Calu3 (cell line): Measurements from ENCODE around the gene GARS1. TPM values are rescaled to one million over a fixed set of nuclear protein-coding genes. Genes with fewer than 3 reads are reported as not detected.

Source experiments
- BruUV-seq: library from RNA; stranded (reverse); fragments of 400-500 nt; replicated peaks from 2 replicates; lab custom pipeline; 2021; lab: Mats Ljungman, UMichigan
- CTCF ChIA-PET: fragments of 300-600 bp; sonication (Branson Sonifier 250); formaldehyde crosslinking; loops from one replicate; lab custom pipeline; 2022; ENCODE audit warnings: antibody characterized with exemption; lab: Charles Lee
- DNase-seq: peaks from one replicate; pipeline ENCODE4 v3.0.0; 2022
- H3K27ac Mint-ChIP-seq: one replicate; pipeline ENCODE4 v1.8.0; 2022; ENCODE audit warnings: mixed read lengths; ENCODE audit not compliant: unreplicated experiment
- H3K27me3 Mint-ChIP-seq: one replicate; pipeline ENCODE4 v1.8.0; 2022; ENCODE audit warnings: mixed read lengths; ENCODE audit not compliant: unreplicated experiment
- H3K36me3 Mint-ChIP-seq: one replicate; pipeline ENCODE4 v1.8.0; 2022; ENCODE audit warnings: mild to moderate bottlenecking, moderate library complexity, mixed read lengths; ENCODE audit not compliant: insufficient read depth, unreplicated experiment
- H3K4me1 Mint-ChIP-seq: one replicate; pipeline ENCODE4 v1.8.0; 2022; ENCODE audit warnings: mild to moderate bottlenecking, low read depth, mixed read lengths; ENCODE audit not compliant: unreplicated experiment
- H3K4me3 Mint-ChIP-seq: one replicate; pipeline ENCODE4 v1.8.0; 2022; ENCODE audit warnings: mild to moderate bottlenecking, low read depth, moderate library complexity, mixed read lengths; ENCODE audit not compliant: unreplicated experiment
- H3K9me3 Mint-ChIP-seq: one replicate; pipeline ENCODE4 v1.8.0; 2022; ENCODE audit warnings: low read depth, mixed read lengths; ENCODE audit not compliant: unreplicated experiment
- intact Hi-C: fragments of 100-400 bp; cut with micrococcal nuclease; formaldehyde crosslinking; loops from one replicate; pipeline ENCODE4 v1.10.0; 2022; ENCODE audit not compliant: unreplicated experiment
- total RNA-seq: library from RNA; stranded (reverse); gene quantifications from 2 replicates; pipeline ENCODE4 v1.2.3, GENCODE V29; 2022
- TF ChIP-seq, protein P1 (sequence below): fragments of 200-600 bp; IDR thresholded peaks from one replicate; pipeline ENCODE4 v1.8.0; 2022; ENCODE audit warnings: antibody characterized with exemption; ENCODE audit not compliant: unreplicated experiment

GARS1 gene
- total RNA-seq, 1 experiment from 2014 or later, result 283 TPM

GRCh38 chr7:30648744-30649540, 54.3 kb downstream of the GARS1 start:
- H3K27me3 Mint-ChIP-seq, result no peaks in the 10 kb centered on the region
- peaks cover 9% of the 10 kb centered on the region for H3K4me1 Mint-ChIP-seq
- no peak overlapping the region for H3K4me3 Mint-ChIP-seq
- no peak overlapping the region for H3K27ac Mint-ChIP-seq
- BruUV-seq, result no TSS peak
- H3K36me3 Mint-ChIP-seq, result peaks cover 52% of the 10 kb centered on the region
- TF ChIP-seq, protein P1, sequence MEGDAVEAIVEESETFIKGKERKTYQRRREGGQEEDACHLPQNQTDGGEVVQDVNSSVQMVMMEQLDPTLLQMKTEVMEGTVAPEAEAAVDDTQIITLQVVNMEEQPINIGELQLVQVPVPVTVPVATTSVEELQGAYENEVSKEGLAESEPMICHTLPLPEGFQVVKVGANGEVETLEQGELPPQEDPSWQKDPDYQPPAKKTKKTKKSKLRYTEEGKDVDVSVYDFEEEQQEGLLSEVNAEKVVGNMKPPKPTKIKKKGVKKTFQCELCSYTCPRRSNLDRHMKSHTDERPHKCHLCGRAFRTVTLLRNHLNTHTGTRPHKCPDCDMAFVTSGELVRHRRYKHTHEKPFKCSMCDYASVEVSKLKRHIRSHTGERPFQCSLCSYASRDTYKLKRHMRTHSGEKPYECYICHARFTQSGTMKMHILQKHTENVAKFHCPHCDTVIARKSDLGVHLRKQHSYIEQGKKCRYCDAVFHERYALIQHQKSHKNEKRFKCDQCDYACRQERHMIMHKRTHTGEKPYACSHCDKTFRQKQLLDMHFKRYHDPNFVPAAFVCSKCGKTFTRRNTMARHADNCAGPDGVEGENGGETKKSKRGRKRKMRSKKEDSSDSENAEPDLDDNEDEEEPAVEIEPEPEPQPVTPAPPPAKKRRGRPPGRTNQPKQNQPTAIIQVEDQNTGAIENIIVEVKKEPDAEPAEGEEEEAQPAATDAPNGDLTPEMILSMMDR, result no peak
- no peaks in the 10 kb centered on the region for H3K9me3 Mint-ChIP-seq
- no peak for DNase-seq
- intact Hi-C loops, result no loop called here
- CTCF ChIA-PET, result interaction anchor here (0.6 kb wide), 1 partner anchor 117 kb away, joined by 4 read pairs; no protein-coding TSS in a partner anchor

GRCh38 chr7:30649717-30650420, 55.2 kb downstream of the GARS1 start:
- Mint-ChIP-seq H3K27ac (no peak overlapping the region), H3K4me1 (peaks cover 3% of the 10 kb centered on the region), H3K9me3 (no peaks in the 10 kb centered on the region), H3K27me3 (no peaks in the 10 kb centered on the region), H3K36me3 (peaks cover 49% of the 10 kb centered on the region), H3K4me3 (no peak overlapping the region)
- DNase-seq, result no peak
- TF ChIP-seq, protein P1, result no peak
- CTCF ChIA-PET, result no interaction called here
- no TSS peak for BruUV-seq
- intact Hi-C loops, result no loop called here

DNA sequence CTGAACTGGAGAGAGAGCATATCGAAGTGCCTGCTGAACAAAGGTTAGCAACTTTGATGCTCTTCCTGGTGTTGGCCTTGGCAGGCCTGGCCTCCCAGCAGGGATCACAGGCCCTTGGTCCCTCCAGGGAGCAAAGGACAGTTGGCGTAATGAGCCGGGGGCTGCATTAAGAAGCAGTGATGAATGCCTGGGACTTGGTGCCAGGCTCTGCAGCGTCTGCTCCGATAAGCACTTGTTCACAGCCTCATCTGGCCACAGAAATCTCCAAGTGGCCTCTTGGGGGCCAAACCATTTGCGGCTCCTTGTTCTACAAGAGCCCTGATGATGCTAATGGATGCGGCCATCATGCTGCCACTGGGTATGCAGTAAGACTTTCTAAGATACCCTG, 55.7 kb downstream of the GARS1 start:
- BruUV-seq, result no TSS peak
- TF ChIP-seq, protein P1, result no peak
- intact Hi-C loops, result no loop called here
- CTCF ChIA-PET, result no interaction called here
- no peak overlapping the region for H3K4me3 Mint-ChIP-seq
- no peak for DNase-seq
- no peaks in the 10 kb centered on the region for H3K27me3 Mint-ChIP-seq
- H3K4me1 Mint-ChIP-seq, result no peaks in the 10 kb centered on the region
- no peak overlapping the region for H3K27ac Mint-ChIP-seq
- peaks cover 47% of the 10 kb centered on the region for H3K36me3 Mint-ChIP-seq
- no peaks in the 10 kb centered on the region for H3K9me3 Mint-ChIP-seq

DNA sequence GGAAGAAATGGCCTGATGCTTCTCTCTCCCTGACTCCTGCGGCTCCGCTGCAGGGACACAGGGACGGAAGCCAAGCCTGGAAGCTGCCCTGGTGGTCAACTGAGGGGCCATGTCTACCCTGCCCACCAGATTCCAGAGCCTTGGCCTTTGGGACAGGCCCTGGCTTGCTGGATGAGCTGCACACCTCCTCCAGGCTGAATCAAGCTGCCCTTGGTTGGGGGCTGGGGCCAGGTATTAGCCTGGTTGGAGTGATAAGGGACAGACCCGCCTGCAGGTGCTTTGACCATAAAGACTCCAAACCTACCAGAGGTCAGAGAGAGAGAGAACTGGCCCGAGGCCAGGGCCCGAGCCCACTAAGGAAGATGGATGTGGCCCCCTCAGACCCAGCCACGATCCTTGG, 57.5 kb downstream of the GARS1 start:
- no TSS peak for BruUV-seq
- CTCF ChIA-PET, result interaction anchor here (0.8 kb wide), 1 partner anchor 10 kb away, joined by 3 read pairs; no protein-coding TSS in a partner anchor

More for the DNA sequence above, 57.5 kb downstream of the GARS1 start:
- no peaks in the 10 kb centered on the region for H3K9me3 Mint-ChIP-seq
- H3K27me3 Mint-ChIP-seq, result no peaks in the 10 kb centered on the region
- no peak overlapping the region for H3K27ac Mint-ChIP-seq
- peaks cover 37% of the 10 kb centered on the region for H3K36me3 Mint-ChIP-seq
- intact Hi-C loops, result no loop called here
- DNase-seq, result no peak
- no peak overlapping the region for H3K4me3 Mint-ChIP-seq
- H3K4me1 Mint-ChIP-seq, result no peaks in the 10 kb centered on the region
- TF ChIP-seq, protein P1, result no peak
